ENCODE measurements around the gene BCL11B. TPM values are rescaled to one million over a fixed set of nuclear protein-coding genes. Genes with fewer than 3 reads are reported as not detected.

The BCL11B gene
- total and polyA plus RNA-seq, 2 experiments from 2014 or later = 0.28 to 3.2 TPM

DNA sequence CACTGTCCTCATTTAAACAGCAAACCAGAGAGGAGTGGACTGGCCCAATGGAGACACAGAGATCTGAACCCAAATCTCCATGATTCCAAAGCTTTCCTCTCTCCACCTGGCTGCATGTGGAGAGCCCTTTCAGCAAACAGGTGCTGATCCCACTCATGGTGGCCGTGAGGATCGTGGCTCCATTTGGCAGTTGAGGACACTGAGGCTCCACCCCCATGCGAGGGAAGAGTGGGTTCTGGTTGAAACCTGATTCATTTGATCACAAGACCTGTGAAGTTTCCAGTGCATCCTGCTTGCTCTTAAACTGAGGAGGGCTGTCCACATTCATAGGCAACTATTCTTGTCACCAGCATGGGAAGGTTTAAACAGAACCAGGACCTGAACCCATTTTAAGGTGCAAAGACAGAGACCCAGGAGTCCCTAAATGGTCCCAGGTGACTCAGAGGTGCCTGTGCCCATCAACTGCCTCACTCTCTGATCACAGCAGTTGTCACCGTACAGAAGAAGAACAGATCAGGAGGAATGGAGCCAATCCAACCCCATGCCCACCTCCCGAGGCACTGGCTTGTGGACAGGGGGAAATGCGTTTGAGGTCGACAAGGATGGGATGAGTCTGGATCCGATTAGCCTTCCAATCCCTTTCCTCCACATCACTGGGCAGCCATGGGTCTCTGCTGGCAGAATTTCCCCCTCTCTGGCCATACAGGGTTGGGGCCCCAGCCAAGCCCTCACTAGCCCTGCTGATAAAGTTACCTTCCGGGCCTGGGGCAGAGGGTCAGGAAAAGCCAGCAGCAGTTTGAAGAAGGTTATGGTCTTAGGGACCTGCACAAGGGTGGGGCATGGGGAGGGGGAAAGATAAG lies 45.5 kb upstream of the BCL11B start:
- Histone ChIP-seq H3K79me2 (no peaks in the 10 kb centered on the region), H3K27me3 (no peaks in the 10 kb centered on the region), H3K9me3 (ENCODE audit: low read depth) (no peaks in the 10 kb centered on the region), H3K27ac (peak overlapping the region; percentile 57), H3K36me3 (replicated peaks; ENCODE audit: insufficient read depth, low read depth) (no peaks in the 10 kb centered on the region), H3K4me1 (ENCODE audit: insufficient read depth) (peaks cover 21% of the 10 kb centered on the region), H3K4me2 (no peak overlapping the region), H4K20me1 (ENCODE audit: insufficient read depth, poor library complexity, severe bottlenecking) (no peaks in the 10 kb centered on the region), H3K4me3 (no peak overlapping the region), H3K9me2 (replicated peaks; ENCODE audit: insufficient read depth) (no peaks in the 10 kb centered on the region), H2AFZ (no peak overlapping the region)
- DNase-seq (ENCODE audit: low spot score) = peak; percentile 5
- TF ChIP-seq EZH2phosphoT487 (IDR thresholded peaks at IDR 0.05; ENCODE audit: low read depth, severe bottlenecking, unreplicated experiment) = no peak
- WGBS (ENCODE audit: low lambda C conversion rate, missing lambda C conversion rate) = 81% methylated on average over 9 of the region's 9 CpGs

DNA sequence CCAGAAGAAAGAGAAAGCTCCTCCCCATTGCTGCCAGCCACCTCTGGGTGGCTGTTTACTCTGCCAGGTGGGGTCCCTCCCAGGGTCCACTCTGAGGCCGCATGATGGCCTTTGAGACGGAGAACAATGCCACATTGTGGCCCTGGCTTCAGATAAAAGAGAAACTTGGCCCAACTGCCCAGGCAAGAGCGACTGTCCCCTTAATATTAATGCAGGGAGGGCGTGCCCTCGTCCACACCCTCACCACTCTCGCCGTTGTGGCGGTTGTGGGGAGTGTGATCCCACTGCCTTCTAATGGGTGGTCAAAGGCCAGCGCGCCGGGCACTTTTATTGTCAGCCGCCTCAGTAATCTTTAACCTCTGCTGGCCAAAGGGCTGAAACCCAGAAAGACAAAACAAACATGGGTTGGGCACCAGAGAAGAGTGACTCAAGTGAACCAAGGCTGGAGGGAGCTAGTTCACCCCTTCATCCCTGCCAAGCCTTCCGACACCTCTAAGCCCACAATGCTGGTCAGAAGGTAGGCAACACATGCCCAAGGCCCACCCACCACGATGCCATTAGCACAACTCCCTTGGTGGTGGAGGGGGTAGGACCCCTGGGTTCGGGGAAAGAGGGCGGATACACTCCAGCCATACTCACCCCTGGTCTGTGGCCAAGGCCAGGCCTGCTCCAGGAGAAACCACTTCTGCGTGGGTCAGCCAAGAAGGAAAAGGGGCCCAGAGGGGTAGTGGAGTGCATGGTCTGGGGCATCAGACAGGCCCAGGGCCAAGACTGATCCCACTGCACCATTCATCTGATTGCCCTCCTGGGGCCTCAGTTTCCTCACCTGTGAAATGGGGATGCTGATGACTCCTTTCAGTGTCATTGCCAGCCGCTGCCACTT lies 44.5 kb upstream of the BCL11B start:
- no peak overlapping the region for H3K4me3 ChIP-seq
- TF ChIP-seq EZH2 (IDR thresholded peaks at IDR 0.05; ENCODE audit: borderline replicate concordance) (no peak), EZH2phosphoT487 (IDR thresholded peaks at IDR 0.05; ENCODE audit: low read depth, severe bottlenecking, unreplicated experiment) (no peak)
- TF ChIP-seq, protein P1, sequence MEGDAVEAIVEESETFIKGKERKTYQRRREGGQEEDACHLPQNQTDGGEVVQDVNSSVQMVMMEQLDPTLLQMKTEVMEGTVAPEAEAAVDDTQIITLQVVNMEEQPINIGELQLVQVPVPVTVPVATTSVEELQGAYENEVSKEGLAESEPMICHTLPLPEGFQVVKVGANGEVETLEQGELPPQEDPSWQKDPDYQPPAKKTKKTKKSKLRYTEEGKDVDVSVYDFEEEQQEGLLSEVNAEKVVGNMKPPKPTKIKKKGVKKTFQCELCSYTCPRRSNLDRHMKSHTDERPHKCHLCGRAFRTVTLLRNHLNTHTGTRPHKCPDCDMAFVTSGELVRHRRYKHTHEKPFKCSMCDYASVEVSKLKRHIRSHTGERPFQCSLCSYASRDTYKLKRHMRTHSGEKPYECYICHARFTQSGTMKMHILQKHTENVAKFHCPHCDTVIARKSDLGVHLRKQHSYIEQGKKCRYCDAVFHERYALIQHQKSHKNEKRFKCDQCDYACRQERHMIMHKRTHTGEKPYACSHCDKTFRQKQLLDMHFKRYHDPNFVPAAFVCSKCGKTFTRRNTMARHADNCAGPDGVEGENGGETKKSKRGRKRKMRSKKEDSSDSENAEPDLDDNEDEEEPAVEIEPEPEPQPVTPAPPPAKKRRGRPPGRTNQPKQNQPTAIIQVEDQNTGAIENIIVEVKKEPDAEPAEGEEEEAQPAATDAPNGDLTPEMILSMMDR (IDR thresholded peaks at IDR 0.05; ENCODE audit: poor library complexity) = no peak
- DNase-seq (ENCODE audit: low spot score) = peak; percentile 49

DNA sequence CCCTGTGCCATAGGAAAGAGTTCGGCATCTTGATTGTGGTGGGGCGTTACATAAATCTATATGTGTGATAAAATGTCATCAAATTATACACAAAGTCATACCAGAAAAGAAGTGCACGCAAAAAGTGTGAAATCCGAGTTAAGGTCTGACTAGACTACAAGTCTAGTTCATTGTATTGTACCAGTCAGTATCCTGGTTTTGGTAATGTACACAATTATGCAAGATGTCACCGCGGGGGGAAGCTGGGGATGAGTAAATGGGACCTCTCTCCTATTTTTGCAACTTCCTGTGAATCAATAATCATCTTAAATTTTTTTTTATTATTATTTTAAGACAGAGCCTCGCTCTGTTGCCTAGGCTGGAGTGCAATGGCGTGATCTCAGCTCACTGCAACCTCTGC lies 43.2 kb upstream of the BCL11B start:
- H2AFZ ChIP-seq = no peak overlapping the region
- H3K4me2 ChIP-seq = no peak overlapping the region
- no peaks in the 10 kb centered on the region for H4K20me1 ChIP-seq (ENCODE audit: insufficient read depth, poor library complexity, severe bottlenecking)
- no peaks in the 10 kb centered on the region for H3K9me3 ChIP-seq (ENCODE audit: low read depth)
- no peak for DNase-seq (ENCODE audit: low spot score)
- TF ChIP-seq, protein P1 (IDR thresholded peaks at IDR 0.05; ENCODE audit: poor library complexity) = no peak
- TF ChIP-seq EZH2phosphoT487 (IDR thresholded peaks at IDR 0.05; ENCODE audit: low read depth, severe bottlenecking, unreplicated experiment) (no peak), EZH2 (IDR thresholded peaks at IDR 0.05; ENCODE audit: borderline replicate concordance) (no peak)
- H3K27ac ChIP-seq = no peak overlapping the region
- H3K9me2 ChIP-seq (replicated peaks; ENCODE audit: insufficient read depth) = no peaks in the 10 kb centered on the region
- peaks cover 21% of the 10 kb centered on the region for H3K4me1 ChIP-seq (ENCODE audit: insufficient read depth)
- H3K4me3 ChIP-seq = no peak overlapping the region
- H3K27me3 ChIP-seq = no peaks in the 10 kb centered on the region
- H3K79me2 ChIP-seq = no peaks in the 10 kb centered on the region
- H3K36me3 ChIP-seq (replicated peaks; ENCODE audit: insufficient read depth, low read depth) = no peaks in the 10 kb centered on the region
- 85% methylated on average over 8 of the region's 8 CpGs for WGBS (ENCODE audit: low lambda C conversion rate, missing lambda C conversion rate)

More for the DNA sequence above, 44.5 kb upstream of the BCL11B start:
- peaks cover 21% of the 10 kb centered on the region for H3K4me1 ChIP-seq (ENCODE audit: insufficient read depth)
- no peaks in the 10 kb centered on the region for H3K36me3 ChIP-seq (replicated peaks; ENCODE audit: insufficient read depth, low read depth)
- H4K20me1 ChIP-seq (ENCODE audit: insufficient read depth, poor library complexity, severe bottlenecking) = no peaks in the 10 kb centered on the region
- no peaks in the 10 kb centered on the region for H3K79me2 ChIP-seq
- H3K4me2 ChIP-seq = peak overlapping the region; percentile 34
- H3K27ac ChIP-seq = peak overlapping the region; percentile 57
- H3K9me3 ChIP-seq (ENCODE audit: low read depth) = no peaks in the 10 kb centered on the region
- H2AFZ ChIP-seq = no peak overlapping the region
- 74% methylated on average over 18 of the region's 18 CpGs for WGBS (ENCODE audit: low lambda C conversion rate, missing lambda C conversion rate)
- no peaks in the 10 kb centered on the region for H3K9me2 ChIP-seq (replicated peaks; ENCODE audit: insufficient read depth)
- no peaks in the 10 kb centered on the region for H3K27me3 ChIP-seq
